ENCODE measurements around the gene CHST7. TPM values are rescaled to one million over a fixed set of nuclear protein-coding genes. Genes with fewer than 3 reads are reported as not detected.

Gene CHST7
- total and polyA plus RNA-seq, 10 of the 15 experiments (the other 5 are each of a cell fraction or from before 2014, with no cell fraction given) = 0.58 to 11.0 (median 5.4) TPM

DNA sequence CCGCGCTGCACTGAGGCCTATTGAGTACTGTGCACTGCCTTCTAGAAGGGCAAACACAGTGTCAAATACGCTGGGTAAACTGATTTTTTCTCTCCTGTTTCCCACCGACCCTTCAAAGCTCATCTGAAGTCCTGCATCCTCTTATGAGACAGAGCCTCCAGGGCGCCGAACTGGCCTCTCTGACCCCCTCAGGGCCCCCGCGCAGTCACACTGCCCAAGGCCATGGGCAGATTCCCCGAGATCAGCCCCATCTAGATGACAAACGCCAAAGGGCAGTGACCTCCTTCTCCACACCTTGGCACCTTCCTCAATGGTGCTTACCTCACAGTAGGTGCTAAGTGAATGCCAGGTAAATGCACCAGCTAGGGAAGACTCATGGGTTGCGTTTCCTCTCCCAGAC is 34.4 kb downstream of the CHST7 start:
- ChIA-PET SMC1A (ENCODE audit: uncharacterized antibody, unreplicated experiment) (no interaction called here), POLR2A (interaction anchor here (1.6 kb wide), 1 partner anchor 21 kb away, joined by 4 read pairs; no protein-coding TSS in a partner anchor), RAD21 (ENCODE audit: unreplicated experiment) (interaction anchor here (0.6 kb wide), 1 partner anchor 191 kb away, joined by 4 read pairs; no protein-coding TSS in a partner anchor), CTCF (interaction anchor here (0.6 kb wide), 1 partner anchor 189 kb away, joined by 3 read pairs; no protein-coding TSS in a partner anchor)
- intact Hi-C loops (cut with micrococcal nuclease; ENCODE audit: unreplicated experiment) (no loop called here), in situ Hi-C loops (cut with MboI) (no loop called here)
- H3K4me2 ChIP-seq (ENCODE audit: control insufficient read depth, insufficient read depth) = no peak overlapping the region
- 53% methylated on average over 11 of the region's 11 CpGs for WGBS (ENCODE audit: insufficient coverage, insufficient replicate concordance, low lambda C conversion rate, missing lambda C conversion rate)
- TF ChIP-seq SMAD1 (IDR thresholded peaks at IDR 0.05; ENCODE audit: low read depth, partially characterized antibody) = no peak
- H3K4me3 ChIP-seq = no peak overlapping the region
- no peaks in the 10 kb centered on the region for H3K79me2 ChIP-seq (ENCODE audit: control insufficient read depth, insufficient read depth, low read length)
- no TSS peak for BruUV-seq (replicated peaks)
- ATAC-seq (no peak), FAIRE-seq (no peak), DNase-seq (ENCODE audit: low read depth, low spot score) (no peak)
- no peaks in the 10 kb centered on the region for H3K4me1 ChIP-seq (ENCODE audit: control insufficient read depth, insufficient read depth, low read length)
- no peaks in the 10 kb centered on the region for H3K9me3 ChIP-seq (replicated peaks; ENCODE audit: control insufficient read depth, insufficient read depth, low read length)
- H3K27ac ChIP-seq (ENCODE audit: control insufficient read depth, insufficient read depth) = no peak overlapping the region
- H4K20me1 ChIP-seq (ENCODE audit: control insufficient read depth, insufficient read depth) = no peaks in the 10 kb centered on the region
- no peak overlapping the region for H2AFZ ChIP-seq (ENCODE audit: control insufficient read depth, low read depth, low read length)
- no peak overlapping the region for H3K9ac ChIP-seq (ENCODE audit: control insufficient read depth, insufficient read depth, low read length)
- no peaks in the 10 kb centered on the region; a peak in 2 of 4 replicates for H3K36me3 ChIP-seq (ENCODE audit: control insufficient read depth in 2 of 2, insufficient read depth in 2 of 2, low read length in 1 of 2)
- no peaks in the 10 kb centered on the region for H3K27me3 ChIP-seq (replicated peaks in 1 of 2; ENCODE audit: control insufficient read depth in 2 of 2, insufficient read depth in 2 of 2, low read length in 1 of 2)

DNA sequence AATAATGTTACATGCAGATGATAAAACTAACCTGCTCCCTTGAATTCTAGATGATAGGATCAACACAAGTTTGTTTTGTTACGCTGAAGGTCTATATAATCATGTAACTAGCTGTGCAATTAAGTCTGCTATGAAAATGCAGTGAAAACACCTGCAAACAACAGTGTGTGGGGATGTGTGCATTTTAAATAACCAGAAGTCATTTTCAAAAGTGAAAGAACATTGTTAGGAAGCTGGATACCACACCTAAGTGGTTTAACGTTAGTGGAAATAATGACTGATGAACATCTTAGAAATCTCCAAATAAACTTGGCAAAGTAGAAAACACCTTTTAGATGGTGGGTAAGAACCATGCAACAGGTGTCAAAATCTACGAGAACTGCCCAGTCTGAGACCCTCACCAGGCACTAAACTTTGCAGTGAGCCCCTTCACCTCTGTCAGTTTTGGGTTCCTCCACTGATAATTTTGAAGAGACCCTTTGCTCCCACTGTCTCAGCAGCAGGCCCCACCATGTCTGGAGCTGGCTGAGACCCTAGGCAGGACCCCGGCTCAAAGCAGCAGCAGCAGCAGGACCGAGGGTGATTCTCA is 36.6 kb downstream of the CHST7 start:
- BruUV-seq (replicated peaks) = no TSS peak
- TF ChIP-seq, protein P1, sequence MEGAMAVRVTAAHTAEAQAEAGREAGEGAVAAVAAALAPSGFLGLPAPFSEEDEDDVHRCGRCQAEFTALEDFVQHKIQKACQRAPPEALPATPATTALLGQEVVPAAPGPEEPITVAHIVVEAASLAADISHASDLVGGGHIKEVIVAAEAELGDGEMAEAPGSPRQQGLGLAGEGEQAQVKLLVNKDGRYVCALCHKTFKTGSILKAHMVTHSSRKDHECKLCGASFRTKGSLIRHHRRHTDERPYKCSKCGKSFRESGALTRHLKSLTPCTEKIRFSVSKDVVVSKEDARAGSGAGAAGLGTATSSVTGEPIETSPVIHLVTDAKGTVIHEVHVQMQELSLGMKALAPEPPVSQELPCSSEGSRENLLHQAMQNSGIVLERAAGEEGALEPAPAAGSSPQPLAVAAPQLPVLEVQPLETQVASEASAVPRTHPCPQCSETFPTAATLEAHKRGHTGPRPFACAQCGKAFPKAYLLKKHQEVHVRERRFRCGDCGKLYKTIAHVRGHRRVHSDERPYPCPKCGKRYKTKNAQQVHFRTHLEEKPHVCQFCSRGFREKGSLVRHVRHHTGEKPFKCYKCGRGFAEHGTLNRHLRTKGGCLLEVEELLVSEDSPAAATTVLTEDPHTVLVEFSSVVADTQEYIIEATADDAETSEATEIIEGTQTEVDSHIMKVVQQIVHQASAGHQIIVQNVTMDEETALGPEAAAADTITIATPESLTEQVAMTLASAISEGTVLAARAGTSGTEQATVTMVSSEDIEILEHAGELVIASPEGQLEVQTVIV (IDR thresholded peaks at IDR 0.05; ENCODE audit: borderline replicate concordance, partially characterized antibody) = no peak
- no peak for TF ChIP-seq NBN (IDR thresholded peaks at IDR 0.05)
- no peak for TF ChIP-seq ZNF622 (IDR thresholded peaks at IDR 0.05)
- H3K27ac ChIP-seq (ENCODE audit: control insufficient read depth, insufficient read depth) = no peak overlapping the region
- FAIRE-seq = no peak
- no peak overlapping the region for H3K4me2 ChIP-seq (ENCODE audit: control insufficient read depth, insufficient read depth)
- ChIA-PET POLR2A (no interaction called here), CTCF (interaction anchor here (1.6 kb wide), 1 partner anchor 11 kb away, joined by 3 read pairs; no protein-coding TSS in a partner anchor), SMC1A (ENCODE audit: uncharacterized antibody, unreplicated experiment) (interaction anchor here (0.9 to 1.4 kb wide), 3 partner anchors 8 to 147 kb away, joined by 3 to 7 read pairs (median 4); no protein-coding TSS in a partner anchor), RAD21 (ENCODE audit: unreplicated experiment) (no interaction called here)
- 49% methylated on average over 5 of the region's 5 CpGs for WGBS (ENCODE audit: insufficient coverage, insufficient replicate concordance, low lambda C conversion rate, missing lambda C conversion rate)
- no peak for DNase-seq (ENCODE audit: low read depth, low spot score)
- H3K9ac ChIP-seq (ENCODE audit: control insufficient read depth, insufficient read depth, low read length) = no peak overlapping the region
- no peaks in the 10 kb centered on the region for H3K4me1 ChIP-seq (ENCODE audit: control insufficient read depth, insufficient read depth, low read length)
- in situ Hi-C loops (cut with MboI) (no loop called here), intact Hi-C loops (cut with micrococcal nuclease; ENCODE audit: unreplicated experiment) (no loop called here)
- H3K36me3 ChIP-seq (ENCODE audit: control insufficient read depth in 2 of 2, insufficient read depth in 2 of 2, low read length in 1 of 2) = peaks cover 0 to 4% of the 10 kb centered on the region in 2 experiments; a peak in 3 of 4 replicates
- no peak overlapping the region for H2AFZ ChIP-seq (ENCODE audit: control insufficient read depth, low read depth, low read length)
- no peaks in the 10 kb centered on the region for H3K79me2 ChIP-seq (ENCODE audit: control insufficient read depth, insufficient read depth, low read length)
- H3K4me3 ChIP-seq = no peak overlapping the region
- no peaks in the 10 kb centered on the region for H4K20me1 ChIP-seq (ENCODE audit: control insufficient read depth, insufficient read depth)
- no peak for ATAC-seq
- H3K27me3 ChIP-seq (replicated peaks in 1 of 2; ENCODE audit: control insufficient read depth in 2 of 2, insufficient read depth in 2 of 2, low read length in 1 of 2) = no peaks in the 10 kb centered on the region
- no peaks in the 10 kb centered on the region for H3K9me3 ChIP-seq (replicated peaks; ENCODE audit: control insufficient read depth, insufficient read depth, low read length)

Data from GM12878 (cell line).